Caco-2 (cell line): ENCODE results near the gene LPCAT1. TPM values are rescaled to one million over a fixed set of nuclear protein-coding genes. Genes with fewer than 3 reads are reported as not detected.

Source experiments
- BruUV-seq: library from RNA; stranded (reverse); fragments of 400-500 nt; replicated peaks from 2 replicates; lab custom pipeline; 2021; lab: Mats Ljungman, UMichigan
- CTCF ChIA-PET: fragments of 300-600 bp; sonication (Branson Sonifier 250); formaldehyde crosslinking; loops from one replicate; lab custom pipeline; 2022; ENCODE audit warnings: antibody characterized with exemption; lab: Charles Lee
- POLR2A ChIA-PET: fragments of 300-600 bp; sonication (Branson Sonifier 250); formaldehyde crosslinking; loops from one replicate; lab custom pipeline; 2022; ENCODE audit warnings: antibody characterized with exemption; lab: Charles Lee
- DNase-seq, 2 experiments: peaks; one replicate each; pipeline versions ENCODE4 v3.0.0 to v3.0.0-alpha.2; 2020 to 2022
- H3K27me3 ChIP-seq: replicated peaks from 2 replicates; pipeline ENCODE4 v1.6.0; 2011; ENCODE audit warnings: low read length; ENCODE audit not compliant: control insufficient read depth, insufficient read depth
- H3K36me3 ChIP-seq: 2 replicates; pipeline ENCODE4 v1.5.1; 2011; ENCODE audit warnings: low read length; ENCODE audit not compliant: control insufficient read depth, insufficient read depth
- H3K4me1 ChIP-seq: fragments of 250-450 bp; sonication (Bioruptor Pico); 2 replicates; pipeline ENCODE4 v1.5.1; 2020; ENCODE audit warnings: mild to moderate bottlenecking
- H3K4me3 ChIP-seq: 2 replicates; pipeline ENCODE4 v1.5.1; 2011; ENCODE audit warnings: low read depth, mild to moderate bottlenecking, control low read depth, low read length
- H3K9me3 ChIP-seq: fragments of 250-450 bp; sonication (Bioruptor Pico); 2 replicates; pipeline ENCODE4 v1.5.1; 2020; ENCODE audit warnings: mild to moderate bottlenecking, moderate library complexity
- H3K27ac Mint-ChIP-seq: one replicate; pipeline ENCODE4 v1.8.0; 2022; ENCODE audit warnings: mixed read lengths; ENCODE audit not compliant: unreplicated experiment
- H3K27me3 Mint-ChIP-seq: one replicate; pipeline ENCODE4 v1.8.0; 2022; ENCODE audit warnings: mixed read lengths; ENCODE audit not compliant: insufficient read depth, unreplicated experiment
- H3K36me3 Mint-ChIP-seq: one replicate; pipeline ENCODE4 v1.8.0; 2022; ENCODE audit warnings: mild to moderate bottlenecking, mixed read lengths; ENCODE audit not compliant: insufficient read depth, unreplicated experiment
- H3K4me1 Mint-ChIP-seq: one replicate; pipeline ENCODE4 v1.8.0; 2022; ENCODE audit warnings: low read depth, mixed read lengths; ENCODE audit not compliant: unreplicated experiment
- H3K4me3 Mint-ChIP-seq: one replicate; pipeline ENCODE4 v1.8.0; 2022; ENCODE audit warnings: mild to moderate bottlenecking, moderate library complexity, mixed read lengths; ENCODE audit not compliant: unreplicated experiment
- H3K9me3 Mint-ChIP-seq: one replicate; pipeline ENCODE4 v1.8.0; 2022; ENCODE audit warnings: mixed read lengths; ENCODE audit not compliant: unreplicated experiment
- intact Hi-C: fragments of 100-400 bp; cut with micrococcal nuclease; formaldehyde crosslinking; loops from one replicate; pipeline ENCODE4 v1.10.0; 2022; ENCODE audit not compliant: unreplicated experiment
- total RNA-seq: library from RNA; stranded (reverse); gene quantifications from 2 replicates; pipeline ENCODE4 v1.2.3, GENCODE V29; 2022
- TF ChIP-seq, protein P1 (sequence below), 2 experiments: fragments of 200-600 bp in 1 of 2; IDR thresholded peaks; 1 replicate in 1 of 2; 2 replicates in 1 of 2; pipeline versions ENCODE4 v1.5.1 to v1.8.0; 2011 to 2022; ENCODE audit warnings: antibody characterized with exemption in 1 of 2, control low read depth in 1 of 2, inconsistent platforms in 1 of 2, low read depth in 1 of 2, low read length in 1 of 2, mild to moderate bottlenecking in 1 of 2, moderate library complexity in 1 of 2; ENCODE audit not compliant: insufficient read depth in 1 of 2, severe bottlenecking in 1 of 2, unreplicated experiment in 1 of 2

LPCAT1 gene
- total RNA-seq, 1 experiment from 2014 or later: 52.8 TPM

DNA sequence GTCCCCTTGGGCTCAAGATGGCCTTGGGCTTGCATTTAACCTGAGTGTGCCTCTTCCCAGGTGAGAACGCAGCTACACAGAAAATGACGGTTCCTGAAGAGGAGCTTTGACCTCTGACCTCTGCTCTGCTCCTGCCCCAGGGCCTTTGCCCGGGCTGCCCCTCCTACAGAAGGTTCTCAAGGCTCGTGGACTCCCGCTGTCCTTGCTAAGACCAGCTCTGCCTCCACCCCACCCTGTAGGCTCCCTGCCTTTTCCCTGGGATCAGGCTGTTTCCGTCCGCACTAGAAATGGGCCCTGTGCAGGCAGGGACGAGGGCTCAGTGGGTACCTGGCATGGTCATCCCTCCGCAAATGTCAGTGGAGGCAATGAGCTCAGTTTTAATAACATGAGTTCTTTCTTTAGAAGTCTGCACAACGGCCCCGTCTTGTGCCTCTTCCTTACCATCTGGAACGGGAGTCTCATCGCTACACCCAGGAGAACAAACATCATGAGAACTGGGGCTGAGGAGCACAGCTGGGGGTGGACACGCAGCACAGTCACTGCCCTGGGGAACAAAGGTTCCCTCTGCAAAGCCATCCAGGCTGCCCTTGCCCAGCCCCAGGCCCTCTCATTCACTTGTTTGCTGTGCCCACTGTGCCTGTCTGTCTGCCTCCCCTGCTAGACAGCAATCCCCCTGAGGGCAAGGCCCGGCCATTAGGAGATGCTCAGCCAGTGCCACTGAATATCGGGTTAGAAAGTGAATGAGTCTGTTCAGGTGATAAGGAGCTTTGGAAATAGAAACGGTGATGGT lies 26.7 kb upstream of the LPCAT1 start:
- Mint-ChIP-seq H3K36me3 (no peaks in the 10 kb centered on the region), H3K27ac (no peak overlapping the region), H3K27me3 (no peaks in the 10 kb centered on the region), H3K4me1 (no peaks in the 10 kb centered on the region), H3K9me3 (no peaks in the 10 kb centered on the region), H3K4me3 (no peak overlapping the region)
- CTCF ChIA-PET: no interaction called here
- H3K4me1 ChIP-seq: no peaks in the 10 kb centered on the region
- TF ChIP-seq, protein P1, sequence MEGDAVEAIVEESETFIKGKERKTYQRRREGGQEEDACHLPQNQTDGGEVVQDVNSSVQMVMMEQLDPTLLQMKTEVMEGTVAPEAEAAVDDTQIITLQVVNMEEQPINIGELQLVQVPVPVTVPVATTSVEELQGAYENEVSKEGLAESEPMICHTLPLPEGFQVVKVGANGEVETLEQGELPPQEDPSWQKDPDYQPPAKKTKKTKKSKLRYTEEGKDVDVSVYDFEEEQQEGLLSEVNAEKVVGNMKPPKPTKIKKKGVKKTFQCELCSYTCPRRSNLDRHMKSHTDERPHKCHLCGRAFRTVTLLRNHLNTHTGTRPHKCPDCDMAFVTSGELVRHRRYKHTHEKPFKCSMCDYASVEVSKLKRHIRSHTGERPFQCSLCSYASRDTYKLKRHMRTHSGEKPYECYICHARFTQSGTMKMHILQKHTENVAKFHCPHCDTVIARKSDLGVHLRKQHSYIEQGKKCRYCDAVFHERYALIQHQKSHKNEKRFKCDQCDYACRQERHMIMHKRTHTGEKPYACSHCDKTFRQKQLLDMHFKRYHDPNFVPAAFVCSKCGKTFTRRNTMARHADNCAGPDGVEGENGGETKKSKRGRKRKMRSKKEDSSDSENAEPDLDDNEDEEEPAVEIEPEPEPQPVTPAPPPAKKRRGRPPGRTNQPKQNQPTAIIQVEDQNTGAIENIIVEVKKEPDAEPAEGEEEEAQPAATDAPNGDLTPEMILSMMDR (IDR thresholded peaks at IDR 0.05; ENCODE audit: insufficient read depth in 1 of 2, low read depth in 1 of 2, low read length in 1 of 2, severe bottlenecking in 1 of 2, unreplicated experiment in 1 of 2): no peak
- H3K4me3 ChIP-seq: no peak overlapping the region
- H3K27me3 ChIP-seq: no peaks in the 10 kb centered on the region
- H3K9me3 ChIP-seq: no peaks in the 10 kb centered on the region
- H3K36me3 ChIP-seq: no peaks in the 10 kb centered on the region
- POLR2A ChIA-PET: interaction anchor here (0.5 kb wide), 1 partner anchor 8 kb away, joined by 3 read pairs; no protein-coding TSS in a partner anchor
- DNase-seq: no peak
- no TSS peak for BruUV-seq
- intact Hi-C loops: no loop called here

DNA sequence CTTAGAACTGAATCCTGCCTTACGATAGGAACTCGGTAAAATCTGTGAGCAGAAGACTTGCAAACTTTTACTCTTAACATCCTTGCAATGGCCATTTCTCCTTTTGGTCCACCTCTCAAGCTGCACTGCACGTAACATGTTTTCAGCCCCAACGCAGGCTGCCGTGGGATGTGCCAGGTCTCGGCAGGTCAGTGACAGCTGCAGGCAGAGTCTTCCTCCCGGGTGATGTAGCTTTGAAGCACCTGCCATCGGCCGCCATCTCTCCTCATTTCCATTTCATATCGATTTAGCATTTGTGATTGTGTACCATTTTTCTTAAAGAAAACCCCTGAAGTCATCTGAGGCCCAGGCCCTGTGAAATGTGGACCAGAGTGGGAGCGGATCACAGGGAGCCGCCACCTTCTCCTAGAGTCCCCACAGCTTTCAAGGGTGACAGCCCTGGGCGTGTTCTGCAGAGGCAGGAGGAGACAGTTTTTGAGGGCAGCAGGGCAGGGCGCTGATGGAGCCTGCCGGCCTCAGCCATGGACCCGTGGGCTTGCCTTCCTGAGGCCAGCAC lies 25.8 kb upstream of the LPCAT1 start:
- Histone ChIP-seq H3K4me3 (no peak overlapping the region), H3K27me3 (no peaks in the 10 kb centered on the region), H3K4me1 (no peaks in the 10 kb centered on the region), H3K9me3 (no peaks in the 10 kb centered on the region), H3K36me3 (no peaks in the 10 kb centered on the region)
- no peaks in the 10 kb centered on the region for H3K4me1 Mint-ChIP-seq
- H3K4me3 Mint-ChIP-seq: no peak overlapping the region
- no peaks in the 10 kb centered on the region for H3K9me3 Mint-ChIP-seq
- no peak overlapping the region for H3K27ac Mint-ChIP-seq
- no peak for DNase-seq
- no peaks in the 10 kb centered on the region for H3K27me3 Mint-ChIP-seq
- no peaks in the 10 kb centered on the region for H3K36me3 Mint-ChIP-seq
- no TSS peak for BruUV-seq
- intact Hi-C loops: no loop called here
- POLR2A ChIA-PET: no interaction called here
- TF ChIP-seq, protein P1 (IDR thresholded peaks at IDR 0.05; ENCODE audit: insufficient read depth in 1 of 2, low read depth in 1 of 2, low read length in 1 of 2, severe bottlenecking in 1 of 2, unreplicated experiment in 1 of 2): no peak
- CTCF ChIA-PET: no interaction called here

GRCh38 chr5:1548702-1549474 lies 25.1 kb upstream of the LPCAT1 start:
- Mint-ChIP-seq H3K36me3 (no peaks in the 10 kb centered on the region), H3K27me3 (no peaks in the 10 kb centered on the region), H3K9me3 (no peaks in the 10 kb centered on the region), H3K4me1 (no peaks in the 10 kb centered on the region), H3K4me3 (no peak overlapping the region), H3K27ac (no peak overlapping the region)
- Histone ChIP-seq H3K9me3 (no peaks in the 10 kb centered on the region), H3K27me3 (no peaks in the 10 kb centered on the region), H3K4me3 (no peak overlapping the region), H3K4me1 (no peaks in the 10 kb centered on the region), H3K36me3 (no peaks in the 10 kb centered on the region)
- no TSS peak for BruUV-seq
- TF ChIP-seq, protein P1 (IDR thresholded peaks at IDR 0.05; ENCODE audit: insufficient read depth in 1 of 2, low read depth in 1 of 2, low read length in 1 of 2, severe bottlenecking in 1 of 2, unreplicated experiment in 1 of 2): no peak
- intact Hi-C loops: no loop called here
- no peak for DNase-seq
- ChIA-PET CTCF (interaction anchor here (0.5 kb wide), 1 partner anchor 242 kb away, joined by 3 read pairs; no protein-coding TSS in a partner anchor), POLR2A (no interaction called here)
